Loucy (cell line): ENCODE data around the gene AADAT.

Source experiments
- EZH2phosphoT487 ChIP-seq: fragments of 200-600 bp; IDR thresholded peaks from 2 replicates; pipeline ENCODE4 v1.6.1; 2018; ENCODE audit warnings: antibody characterized with exemption, mild to moderate bottlenecking, moderate library complexity, borderline replicate concordance
- TF ChIP-seq, protein P1 (sequence below): fragments of 200-600 bp; sonication (generic); conservative IDR thresholded peaks from 2 replicates; pipeline ENCODE4 v1.5.1; 2014; ENCODE audit warnings: mild to moderate bottlenecking, antibody characterized with exemption, low read length

GRCh38 chr4:170128219-170128804 lies 38.6 kb upstream of the AADAT start:
- TF ChIP-seq, protein P1, sequence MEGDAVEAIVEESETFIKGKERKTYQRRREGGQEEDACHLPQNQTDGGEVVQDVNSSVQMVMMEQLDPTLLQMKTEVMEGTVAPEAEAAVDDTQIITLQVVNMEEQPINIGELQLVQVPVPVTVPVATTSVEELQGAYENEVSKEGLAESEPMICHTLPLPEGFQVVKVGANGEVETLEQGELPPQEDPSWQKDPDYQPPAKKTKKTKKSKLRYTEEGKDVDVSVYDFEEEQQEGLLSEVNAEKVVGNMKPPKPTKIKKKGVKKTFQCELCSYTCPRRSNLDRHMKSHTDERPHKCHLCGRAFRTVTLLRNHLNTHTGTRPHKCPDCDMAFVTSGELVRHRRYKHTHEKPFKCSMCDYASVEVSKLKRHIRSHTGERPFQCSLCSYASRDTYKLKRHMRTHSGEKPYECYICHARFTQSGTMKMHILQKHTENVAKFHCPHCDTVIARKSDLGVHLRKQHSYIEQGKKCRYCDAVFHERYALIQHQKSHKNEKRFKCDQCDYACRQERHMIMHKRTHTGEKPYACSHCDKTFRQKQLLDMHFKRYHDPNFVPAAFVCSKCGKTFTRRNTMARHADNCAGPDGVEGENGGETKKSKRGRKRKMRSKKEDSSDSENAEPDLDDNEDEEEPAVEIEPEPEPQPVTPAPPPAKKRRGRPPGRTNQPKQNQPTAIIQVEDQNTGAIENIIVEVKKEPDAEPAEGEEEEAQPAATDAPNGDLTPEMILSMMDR = no peak
- no peak for TF ChIP-seq EZH2phosphoT487
